Eye (tissue), 1 donor: Measurements from ENCODE around the gene DBR1.
"Not testable (repeated sequence)": the region's sequence is repeated elsewhere in the genome, so short reads cannot be mapped to it uniquely, and the experiment has no call there.

Experiments
- DNase-seq: peaks from one replicate; pipeline ENCODE4 v3.0.0-alpha.2; 2015

The DBR1 gene

DNA sequence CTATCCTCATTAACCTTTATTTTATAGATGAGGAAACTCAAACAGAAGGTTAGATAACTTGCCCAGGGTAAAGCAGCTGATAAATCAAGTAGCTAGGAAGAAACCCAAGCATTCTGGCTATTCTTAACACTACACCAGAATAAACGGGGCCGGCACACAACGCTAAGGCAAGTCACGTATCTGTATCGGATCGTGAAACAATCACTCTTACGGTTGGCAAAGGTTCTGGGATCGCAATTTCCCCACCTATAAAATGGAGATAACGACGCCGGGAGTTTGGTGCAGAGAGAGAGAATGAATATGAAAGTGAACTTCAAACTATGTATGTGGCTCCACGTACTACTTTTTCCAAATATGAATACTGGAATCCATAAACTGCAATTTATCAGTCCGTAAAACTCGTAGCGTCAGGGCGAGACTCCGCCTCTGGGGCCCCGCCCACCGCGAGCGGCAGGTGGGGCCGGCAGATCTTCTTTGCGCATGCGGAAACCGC is 12.1 kb upstream of the DBR1 start:
- no peak for DNase-seq

DNA sequence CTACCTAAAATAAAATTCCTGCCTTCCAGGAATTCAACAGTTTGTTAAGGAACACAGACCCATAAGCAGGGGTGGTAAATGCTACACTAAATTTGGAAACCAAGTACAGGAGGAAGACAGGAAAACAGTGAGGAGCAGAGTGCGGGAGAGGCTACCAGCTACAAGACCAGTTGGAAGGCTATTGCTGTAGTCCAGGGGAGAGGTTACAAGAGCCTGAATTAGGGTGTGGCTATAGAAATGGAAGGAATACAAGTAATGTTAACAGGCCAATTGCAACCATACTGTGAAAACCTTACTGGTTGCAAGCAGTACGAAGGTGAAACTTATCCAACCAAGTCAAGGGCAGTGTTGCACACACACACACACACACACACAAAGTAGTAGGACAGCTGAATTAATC is 11.5 kb upstream of the DBR1 start:
- DNase-seq = peak; percentile 14

DNA sequence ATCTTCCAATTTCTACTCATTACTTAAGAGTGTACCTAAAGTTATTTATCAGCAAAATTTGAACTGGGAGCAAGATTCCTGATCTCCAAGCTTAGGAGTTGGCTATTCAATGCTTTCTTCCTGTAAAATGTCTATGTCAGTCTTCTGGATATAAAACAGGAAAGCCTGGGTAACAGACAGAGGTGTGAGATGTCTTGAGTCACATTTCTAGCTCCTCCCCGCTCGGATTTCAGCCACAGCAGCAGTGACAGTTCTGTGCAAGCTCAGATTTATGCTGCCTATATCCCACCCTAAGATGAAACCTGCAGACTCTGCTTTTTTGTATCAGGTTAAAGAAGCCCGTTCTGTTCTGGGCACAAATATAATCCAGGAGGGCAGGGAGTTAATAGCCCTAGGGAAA is 10.3 kb upstream of the DBR1 start:
- DNase-seq = no peak

DNA sequence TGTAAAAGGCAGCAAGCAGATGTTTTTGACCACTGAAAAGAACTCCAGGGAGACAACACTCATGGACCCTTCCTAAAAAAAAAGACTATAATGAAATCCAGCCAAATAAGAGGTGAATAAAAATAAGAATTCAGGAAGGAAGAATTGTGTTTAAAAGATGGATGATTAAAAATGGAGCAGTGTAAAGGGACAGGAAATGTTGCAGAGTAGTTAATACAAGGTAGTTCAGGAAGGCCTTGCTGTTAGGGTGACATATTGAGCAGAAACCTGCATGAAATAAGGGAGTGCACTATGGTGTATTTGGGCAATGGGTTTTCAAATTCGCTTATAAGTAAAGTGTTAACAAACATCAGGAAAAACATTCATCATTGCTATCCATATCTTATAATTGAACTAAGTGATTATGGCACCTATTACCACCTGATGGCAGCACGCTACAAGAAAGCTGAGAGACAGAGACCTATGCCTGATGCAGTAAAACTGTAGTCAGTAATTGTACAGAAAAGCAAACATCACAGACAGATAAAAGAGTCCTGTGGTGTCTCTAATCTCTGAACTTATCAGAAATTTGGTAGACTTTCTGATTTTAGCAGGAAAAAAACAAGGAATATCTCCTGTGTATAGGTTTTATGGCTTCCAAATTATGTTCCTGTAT is 5.8 kb upstream of the DBR1 start:
- peak; percentile 30 for DNase-seq

DNA sequence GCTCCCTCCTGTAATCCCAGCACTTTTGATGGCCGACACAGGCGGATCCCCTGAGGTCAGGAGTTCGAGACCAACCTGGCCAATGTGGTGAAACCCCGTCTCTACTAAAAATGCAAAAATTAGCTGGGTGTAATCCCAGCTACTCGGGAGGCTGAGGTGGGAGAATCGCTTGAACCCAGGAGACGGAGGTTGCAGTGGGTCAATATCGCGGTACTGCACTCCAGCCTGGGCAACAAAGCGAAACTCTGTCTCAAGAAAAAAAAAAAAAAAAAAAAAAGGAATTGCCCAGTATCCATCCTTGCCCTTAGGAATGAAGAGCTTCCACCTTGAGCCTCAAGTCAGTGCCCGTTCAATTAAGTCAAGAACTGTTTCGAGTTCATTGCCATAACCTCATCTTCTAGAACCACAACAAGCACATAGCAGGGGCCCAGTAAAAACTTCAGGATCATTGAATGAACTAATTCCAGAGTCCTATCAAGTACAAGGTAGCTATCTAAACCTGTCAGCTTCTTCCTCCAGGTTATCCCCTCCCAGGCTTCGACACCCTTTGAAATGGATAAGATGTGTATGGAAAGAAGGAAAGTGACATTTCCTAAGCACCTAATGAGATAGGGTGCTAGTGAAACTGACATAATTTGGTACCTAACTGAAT is 826 bp downstream of the DBR1 start:
- no peak for DNase-seq

GRCh38 chr3:138172625-138173024 is 2.1 kb downstream of the DBR1 start:
- no peak for DNase-seq

DNA sequence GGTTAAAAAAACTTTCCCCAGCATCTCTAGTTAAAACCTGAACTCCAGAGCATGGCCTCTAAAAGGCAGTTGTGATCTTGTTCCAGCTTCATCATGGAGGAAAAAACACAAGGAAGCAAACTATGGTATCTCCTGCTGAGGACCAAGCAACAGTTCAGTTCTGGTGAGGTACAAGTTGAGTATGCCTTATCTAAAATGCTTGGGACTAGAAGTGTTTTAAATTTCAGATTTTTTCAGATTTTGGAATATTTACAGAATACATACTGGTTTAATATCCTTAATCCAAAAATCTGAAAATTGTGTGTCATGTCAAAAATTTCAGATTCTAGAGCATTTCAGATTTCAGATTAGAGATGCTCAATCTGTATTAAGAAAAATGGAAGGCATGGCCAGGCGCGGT is 9.7 kb downstream of the DBR1 start:
- DNase-seq = no peak

GRCh38 chr3:138157743-138158142 is 17.0 kb downstream of the DBR1 start:
- no peak for DNase-seq

DNA sequence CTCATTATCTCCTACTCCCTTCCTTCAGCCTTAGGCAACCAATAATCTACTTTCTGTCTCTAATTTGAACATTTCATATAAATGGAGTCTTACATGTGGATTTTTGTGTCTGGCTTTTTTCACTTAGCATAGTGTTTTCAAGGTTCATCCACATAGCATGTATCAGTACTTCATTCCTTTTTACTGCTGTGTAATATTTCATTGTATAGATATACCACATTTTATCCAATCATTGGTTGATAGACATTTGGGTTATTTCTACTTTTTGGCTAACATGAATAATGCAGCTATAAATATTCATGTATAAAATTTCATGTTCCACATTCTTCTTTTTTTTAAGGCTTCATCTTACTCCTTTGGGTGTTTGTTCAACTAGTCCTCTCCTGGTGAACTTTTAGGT is 20.2 kb downstream of the DBR1 start:
- no peak for DNase-seq

DNA sequence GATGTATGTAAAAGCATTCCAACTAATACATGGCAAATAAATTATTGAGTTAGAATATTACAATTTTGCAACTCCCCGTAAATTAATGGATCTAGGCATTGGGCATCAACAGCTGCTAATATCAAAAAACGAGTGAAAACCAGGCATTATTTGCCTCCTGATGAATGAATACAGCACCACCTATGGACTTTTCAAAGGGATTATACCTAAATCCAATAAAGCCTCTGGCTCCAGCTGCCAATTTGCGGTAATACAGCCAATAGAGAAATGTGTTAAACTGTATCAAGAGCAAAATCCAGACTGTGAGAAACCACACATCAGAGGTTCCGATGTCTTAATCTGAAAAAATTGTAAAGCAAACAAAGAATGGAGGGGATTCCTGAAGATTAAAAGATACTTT is 26.2 kb downstream of the DBR1 start:
- no peak for DNase-seq

DNA sequence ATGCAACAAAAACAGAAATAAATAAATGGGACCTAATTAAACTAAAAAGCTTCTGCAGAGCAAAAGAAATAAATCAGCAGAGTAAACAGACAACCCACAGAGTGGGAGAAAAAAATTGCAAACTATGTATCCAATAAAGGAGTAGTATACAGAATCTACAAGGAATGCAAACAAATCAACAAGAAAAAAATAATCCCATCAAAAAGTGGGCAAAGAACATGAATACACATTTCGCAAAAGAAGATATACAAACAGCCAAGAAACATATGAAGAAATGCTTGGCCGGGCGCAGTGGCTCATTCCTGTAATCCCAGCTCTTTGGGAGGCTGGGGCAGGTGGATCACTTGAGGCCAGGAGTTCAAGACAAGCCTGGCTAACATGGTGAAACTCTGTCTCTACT is 32.5 kb downstream of the DBR1 start:
- not testable (repeated sequence) for DNase-seq

DNA sequence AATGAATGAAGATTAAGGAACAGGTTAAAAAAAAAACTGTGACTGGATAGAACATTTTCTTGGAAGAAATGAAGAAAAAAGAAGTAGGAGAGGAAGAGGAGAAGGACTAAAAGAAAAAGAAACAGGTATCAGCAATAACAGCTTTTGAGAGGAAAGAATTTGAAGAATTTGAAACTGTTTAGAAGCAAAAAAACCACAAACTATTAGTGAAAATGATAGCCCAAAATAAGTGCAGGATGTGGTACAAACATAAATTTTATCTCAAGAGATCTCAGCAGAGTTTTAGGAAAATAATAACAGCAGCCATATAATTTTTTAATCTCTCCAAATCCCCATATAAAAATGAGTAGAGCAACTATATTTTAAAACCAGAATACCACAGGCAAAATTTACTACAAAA is 33.8 kb downstream of the DBR1 start:
- no peak for DNase-seq

DNA sequence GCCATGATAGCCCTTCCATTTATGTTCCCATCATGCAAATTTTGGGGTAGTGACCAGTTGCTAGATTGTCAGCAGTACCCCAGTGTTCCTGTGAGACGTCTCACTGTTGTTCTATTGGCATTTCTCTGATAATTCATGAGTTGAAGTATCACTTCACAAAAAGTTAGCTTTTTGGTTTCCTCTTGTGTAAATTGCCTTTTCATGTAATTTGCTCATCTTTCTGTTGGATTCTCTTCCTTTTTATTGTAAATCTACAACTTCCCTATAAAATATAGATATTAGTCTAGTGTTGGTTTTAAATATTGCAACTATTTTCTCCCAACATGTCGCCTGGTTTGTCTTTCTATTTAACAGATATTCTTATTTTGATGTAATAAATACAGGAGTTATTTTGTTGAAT is 35.0 kb downstream of the DBR1 start:
- DNase-seq = no peak

GRCh38 chr3:138137861-138138260 is 36.9 kb downstream of the DBR1 start:
- DNase-seq = no peak

DNA sequence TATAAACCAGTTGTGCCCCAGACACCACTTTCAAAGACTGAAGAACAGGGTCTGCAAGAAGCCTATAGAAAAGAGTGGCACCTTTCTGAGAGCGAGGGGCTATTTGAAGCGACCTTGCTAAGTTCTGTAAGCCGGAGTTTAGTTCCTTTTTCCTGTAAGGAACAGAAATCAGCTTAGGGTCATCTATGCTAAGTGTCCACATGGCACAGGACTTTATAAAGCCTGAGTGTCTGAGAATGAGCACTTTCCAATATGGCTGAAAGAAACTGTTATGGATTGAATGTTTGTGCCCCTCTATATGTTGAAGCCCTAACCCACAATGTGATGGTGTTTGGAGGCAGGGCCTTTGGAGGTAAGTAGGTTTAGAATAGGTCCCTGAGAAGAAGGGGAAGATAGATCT is 38.5 kb downstream of the DBR1 start:
- no peak for DNase-seq

- DNase-seq = no peak
These were observed 38.9 kb downstream of the DBR1 start for GRCh38 chr3:138135833-138136194.

- no peak for DNase-seq
These were observed 39.4 kb downstream of the DBR1 start for GRCh38 chr3:138135146-138135832.

DNA sequence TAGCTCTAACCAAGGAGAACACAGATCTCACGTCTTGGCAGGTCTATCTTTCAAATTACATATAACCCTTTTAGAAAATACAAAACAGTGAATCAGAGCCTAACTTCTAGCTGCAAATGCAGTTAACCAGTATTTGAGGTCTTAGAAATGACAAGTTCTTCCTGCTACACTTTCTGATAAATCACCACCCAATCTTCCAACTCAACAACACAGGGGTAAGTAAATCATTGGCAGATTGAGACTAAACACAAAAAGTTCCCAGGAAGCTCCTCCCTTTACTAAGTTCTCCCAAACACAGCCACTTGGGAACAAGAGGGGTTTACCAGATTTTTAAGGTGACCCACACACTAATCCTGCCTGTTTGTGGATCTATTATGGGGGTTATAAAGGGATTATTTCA is 42.5 kb downstream of the DBR1 start, which contains the start of gene A4GNT:
A4GNT (minus strand) TSS at position 152 of the 400 bp plus-strand sequence. CDS start 1,134 bp downstream, outside the sequence.
- DNase-seq = no peak

DNA sequence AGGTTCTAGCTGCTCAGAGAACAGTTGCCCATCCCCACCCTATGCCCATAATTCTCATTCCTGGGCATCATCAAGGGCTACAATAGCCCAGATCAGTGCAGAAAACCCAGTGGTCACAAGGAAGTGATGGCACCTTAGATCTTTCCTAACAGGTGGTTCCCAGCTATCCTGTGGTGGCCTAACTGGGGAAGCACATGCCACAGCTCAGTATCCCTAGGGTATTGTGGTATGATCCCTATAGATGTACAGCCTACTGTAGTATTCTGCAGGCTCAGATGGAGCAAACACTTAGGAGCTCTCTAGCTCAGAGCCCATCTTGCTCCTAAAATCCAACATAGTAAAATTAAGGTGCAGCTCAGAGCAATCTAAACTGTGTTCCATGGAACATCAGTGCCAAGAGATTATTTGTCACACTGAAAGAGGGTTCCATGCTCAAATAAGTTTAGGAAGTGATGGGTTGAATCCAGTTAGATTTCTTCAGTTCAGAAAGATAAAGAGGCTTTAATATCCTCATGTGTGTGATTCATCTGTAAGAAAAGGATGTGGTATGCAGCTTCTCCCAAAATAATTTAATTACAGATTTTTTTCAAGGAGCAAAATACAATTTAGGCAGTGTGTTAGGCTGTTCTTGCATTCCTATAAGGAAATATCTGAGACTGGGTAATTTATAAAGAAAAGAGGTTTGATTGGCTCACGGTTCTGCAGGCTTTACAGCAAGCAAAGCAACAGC is 46.9 kb downstream of the DBR1 start:
- no peak for DNase-seq

DNA sequence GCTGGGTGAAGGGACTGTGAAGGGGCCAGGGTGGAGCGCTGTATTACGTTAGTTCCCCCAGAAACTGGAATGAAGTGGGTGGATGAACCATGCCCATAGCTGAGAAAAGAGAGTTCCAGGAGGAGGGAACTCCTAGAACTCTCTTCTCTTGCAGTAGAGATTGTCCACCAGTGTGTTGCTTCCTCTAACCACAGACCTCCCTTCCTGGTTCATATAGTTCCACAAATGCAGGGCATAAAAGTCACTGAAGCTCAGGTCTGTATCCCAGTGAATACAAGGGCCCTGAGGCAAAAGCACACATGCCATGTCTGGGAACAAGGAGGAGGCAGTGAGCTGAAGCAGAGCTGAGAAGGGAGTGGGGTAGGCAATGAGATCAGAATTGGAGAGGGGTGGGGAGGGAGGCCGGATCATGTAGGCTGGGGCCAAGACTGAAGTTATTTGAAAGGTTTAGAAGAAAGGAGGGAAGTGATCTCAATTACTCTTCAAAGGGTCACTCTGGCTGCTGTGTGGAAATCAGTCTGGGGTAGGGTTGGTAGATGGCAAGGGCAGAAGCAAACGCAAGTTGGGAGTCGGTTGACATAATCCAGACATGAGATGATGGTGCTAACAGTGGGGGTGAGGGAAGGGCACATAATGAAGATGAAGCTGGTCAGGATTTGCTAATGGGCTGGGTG is 49.0 kb downstream of the DBR1 start:
- DNase-seq = peak; percentile 5

GRCh38 chr3:138124706-138125355 is 49.9 kb downstream of the DBR1 start:
- DNase-seq = no peak

- DNase-seq = no peak
These were observed 50.5 kb downstream of the DBR1 start for GRCh38 chr3:138124188-138124587.
